PFSK-1 (cell line): ENCODE data around the gene RSPH1.

Source experiments
- FOXP2 ChIP-seq: optimal IDR thresholded peaks from 2 replicates; pipeline ENCODE3; 2011; ENCODE audit warnings: borderline replicate concordance, control low read depth, inconsistent platforms; ENCODE audit not compliant: insufficient read depth; ENCODE audit errors: extremely low read length, extremely low read depth
- POLR2AphosphoS5 ChIP-seq: IDR thresholded peaks from 2 replicates; pipeline ENCODE4 v1.6.1; 2012; ENCODE audit warnings: low read depth, mild to moderate bottlenecking, control low read depth, low read length, moderate library complexity
- SIN3A ChIP-seq: IDR thresholded peaks from 2 replicates; pipeline ENCODE4 v1.6.1; 2012; ENCODE audit warnings: mild to moderate bottlenecking, low read length, moderate library complexity, borderline replicate concordance; ENCODE audit not compliant: insufficient read depth
- TAF1 ChIP-seq: IDR thresholded peaks from 2 replicates; pipeline ENCODE4 v1.6.1; 2012; ENCODE audit warnings: low read length, control low read depth, borderline replicate concordance; ENCODE audit not compliant: insufficient read depth
- TF ChIP-seq, protein P1 (sequence below), 2 experiments: IDR thresholded peaks; 2 replicates each; pipeline versions ENCODE4 v1.6.1 to v1.8.0; 2011 to 2012; ENCODE audit warnings: low read depth in 2 of 2, low read length in 2 of 2, control low read depth in 1 of 2, inconsistent platforms in 1 of 2, mild to moderate bottlenecking in 1 of 2, moderate library complexity in 1 of 2; ENCODE audit not compliant: insufficient read depth in 1 of 2

- TF ChIP-seq, protein P1, sequence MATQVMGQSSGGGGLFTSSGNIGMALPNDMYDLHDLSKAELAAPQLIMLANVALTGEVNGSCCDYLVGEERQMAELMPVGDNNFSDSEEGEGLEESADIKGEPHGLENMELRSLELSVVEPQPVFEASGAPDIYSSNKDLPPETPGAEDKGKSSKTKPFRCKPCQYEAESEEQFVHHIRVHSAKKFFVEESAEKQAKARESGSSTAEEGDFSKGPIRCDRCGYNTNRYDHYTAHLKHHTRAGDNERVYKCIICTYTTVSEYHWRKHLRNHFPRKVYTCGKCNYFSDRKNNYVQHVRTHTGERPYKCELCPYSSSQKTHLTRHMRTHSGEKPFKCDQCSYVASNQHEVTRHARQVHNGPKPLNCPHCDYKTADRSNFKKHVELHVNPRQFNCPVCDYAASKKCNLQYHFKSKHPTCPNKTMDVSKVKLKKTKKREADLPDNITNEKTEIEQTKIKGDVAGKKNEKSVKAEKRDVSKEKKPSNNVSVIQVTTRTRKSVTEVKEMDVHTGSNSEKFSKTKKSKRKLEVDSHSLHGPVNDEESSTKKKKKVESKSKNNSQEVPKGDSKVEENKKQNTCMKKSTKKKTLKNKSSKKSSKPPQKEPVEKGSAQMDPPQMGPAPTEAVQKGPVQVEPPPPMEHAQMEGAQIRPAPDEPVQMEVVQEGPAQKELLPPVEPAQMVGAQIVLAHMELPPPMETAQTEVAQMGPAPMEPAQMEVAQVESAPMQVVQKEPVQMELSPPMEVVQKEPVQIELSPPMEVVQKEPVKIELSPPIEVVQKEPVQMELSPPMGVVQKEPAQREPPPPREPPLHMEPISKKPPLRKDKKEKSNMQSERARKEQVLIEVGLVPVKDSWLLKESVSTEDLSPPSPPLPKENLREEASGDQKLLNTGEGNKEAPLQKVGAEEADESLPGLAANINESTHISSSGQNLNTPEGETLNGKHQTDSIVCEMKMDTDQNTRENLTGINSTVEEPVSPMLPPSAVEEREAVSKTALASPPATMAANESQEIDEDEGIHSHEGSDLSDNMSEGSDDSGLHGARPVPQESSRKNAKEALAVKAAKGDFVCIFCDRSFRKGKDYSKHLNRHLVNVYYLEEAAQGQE (IDR thresholded peaks at IDR 0.05; ENCODE audit: insufficient read depth in 1 of 2, low read depth in 2 of 2, low read length in 2 of 2), result no peak
- no peak for TF ChIP-seq TAF1
- no peak for TF ChIP-seq SIN3A
- no peak for TF ChIP-seq POLR2AphosphoS5
- TF ChIP-seq FOXP2, result no peak
Observed at GRCh38 chr21:42489991-42490390, 6.0 kb downstream of the RSPH1 start.
